ENCODE data around the gene CXCR3.
"Not testable (repeated sequence)": the region's sequence is repeated elsewhere in the genome, so short reads cannot be mapped to it uniquely, and the experiment has no call there.

Gene CXCR3

GRCh38 chrX:71611736-71612135 is 6.6 kb downstream of the CXCR3 start:
- not testable (repeated sequence) for DNase-seq (ENCODE audit: low read depth in 2 of 2)

GRCh38 chrX:71609095-71609750 is 9.1 kb downstream of the CXCR3 start:
- DNase-seq (ENCODE audit: low read depth in 2 of 2) = no peak

GRCh38 chrX:71607488-71607887 is 10.8 kb downstream of the CXCR3 start:
- DNase-seq (ENCODE audit: low read depth in 2 of 2) = no peak

- DNase-seq (ENCODE audit: low read depth in 2 of 2) = no peak
These were observed 11.6 kb downstream of the CXCR3 start for GRCh38 chrX:71606536-71607216.

- DNase-seq (ENCODE audit: low read depth in 2 of 2) = no peak
These were observed 13.3 kb downstream of the CXCR3 start for GRCh38 chrX:71604796-71605568.

GRCh38 chrX:71604141-71604540 is 14.2 kb downstream of the CXCR3 start:
- DNase-seq (ENCODE audit: low read depth in 2 of 2) = no peak

GRCh38 chrX:71603618-71604017 is 14.7 kb downstream of the CXCR3 start:
- no peak for DNase-seq (ENCODE audit: low read depth in 2 of 2)

- no peak for DNase-seq (ENCODE audit: low read depth in 2 of 2)
These were observed 18.3 kb downstream of the CXCR3 start for GRCh38 chrX:71599965-71600364.

- not testable (repeated sequence) for DNase-seq (ENCODE audit: low read depth in 2 of 2)
These were observed 25.1 kb downstream of the CXCR3 start for GRCh38 chrX:71593210-71593609.

- no peak for DNase-seq (ENCODE audit: low read depth in 2 of 2)
These were observed 31.4 kb downstream of the CXCR3 start for GRCh38 chrX:71586929-71587328.

- no peak for DNase-seq (ENCODE audit: low read depth in 2 of 2)
These were observed 37.1 kb downstream of the CXCR3 start for GRCh38 chrX:71581210-71581609.

GRCh38 chrX:71579990-71580380 is 38.3 kb downstream of the CXCR3 start:
- DNase-seq (ENCODE audit: low read depth in 2 of 2) = no peak

GRCh38 chrX:71579136-71579989 is 38.9 kb downstream of the CXCR3 start:
- no peak for DNase-seq (ENCODE audit: low read depth in 2 of 2)

- no peak for DNase-seq (ENCODE audit: low read depth in 2 of 2)
These were observed 39.8 kb downstream of the CXCR3 start, which contains the start of gene GCNA for GRCh38 chrX:71578253-71579135. Gene GCNA, plus strand, starts transcription at chrX:71578437. Its CDS starts 2,385 bp downstream, at chrX:71580822.

GRCh38 chrX:71577682-71578081 is 40.6 kb downstream of the CXCR3 start:
- no peak for DNase-seq (ENCODE audit: low read depth in 2 of 2)

GRCh38 chrX:71573590-71573989 is 44.7 kb downstream of the CXCR3 start:
- no peak for DNase-seq (ENCODE audit: low read depth in 2 of 2)

- DNase-seq (ENCODE audit: low read depth in 2 of 2) = not testable (repeated sequence)
These were observed 46.9 kb downstream of the CXCR3 start for GRCh38 chrX:71571390-71571789.

Measured in activated CD8-positive, alpha-beta memory T cell treated with anti-CD3 and anti-CD28 coated beads for 4 hours (primary cell).